Left ventricle myocardium superior (tissue), 1 donor: ENCODE results near the gene LAMC2. TPM values are rescaled to one million over a fixed set of nuclear protein-coding genes. Genes with fewer than 3 reads are reported as not detected.

Experiments
- ATAC-seq: fragments of 200-7000 bp; cut with Tn5 transposase; one replicate; pipeline ENCODE4 v1.9.1; 2020; ENCODE audit warnings: mild to moderate bottlenecking, moderate library complexity
- DNase-seq: peaks from one replicate; pipeline ENCODE4 v3.0.0-alpha.2; 2020
- intact Hi-C: fragments of 100-400 bp; cut with micrococcal nuclease; formaldehyde crosslinking; loops from one replicate; pipeline ENCODE4 v1.11.0; 2022
- total RNA-seq: library from RNA; stranded (reverse); fragmentation: NEBNext Ultra II Directional; extraction: Animal tissue kit (Norgen Biotek cat#: 25700); gene quantifications from one replicate; pipeline ENCODE4 v1.2.1, GENCODE V29; 2021
- donor health status: DM: no; HTN: yes; CAD: no; lungs with severe emphysema.

The LAMC2 gene
- total RNA-seq, 1 donor from 2014 or later = 3.7 TPM

GRCh38 chr1:183205196-183205781 lies 19.2 kb downstream of the LAMC2 start:
- no peak for DNase-seq
- peak; percentile 59 for ATAC-seq
- intact Hi-C loops = no loop called here

GRCh38 chr1:183206538-183207122 lies 20.6 kb downstream of the LAMC2 start:
- no peak for DNase-seq
- intact Hi-C loops = no loop called here
- no peak for ATAC-seq

GRCh38 chr1:183209533-183210158 lies 23.6 kb downstream of the LAMC2 start:
- DNase-seq = no peak
- intact Hi-C loops = no loop called here
- ATAC-seq = peak; percentile 38

- ATAC-seq = no peak
- intact Hi-C loops = no loop called here
- no peak for DNase-seq
Observed at GRCh38 chr1:183210681-183211080, 24.6 kb downstream of the LAMC2 start.

GRCh38 chr1:183212870-183213269 lies 26.8 kb downstream of the LAMC2 start:
- intact Hi-C loops = no loop called here
- DNase-seq (no peak), ATAC-seq (no peak)

- intact Hi-C loops = no loop called here
- no peak for ATAC-seq
Observed at GRCh38 chr1:183214021-183214970, 28.2 kb downstream of the LAMC2 start.

GRCh38 chr1:183215076-183215720 lies 29.1 kb downstream of the LAMC2 start:
- no peak for DNase-seq
- intact Hi-C loops = no loop called here
- no peak for ATAC-seq

More at GRCh38 chr1:183214021-183214970, 28.2 kb downstream of the LAMC2 start:
- no peak for DNase-seq

- ATAC-seq (no peak), DNase-seq (no peak)
- intact Hi-C loops = no loop called here
Observed at GRCh38 chr1:183215936-183216335, 29.9 kb downstream of the LAMC2 start.

- ATAC-seq (peak; percentile 91), DNase-seq (peak; percentile 83)
- intact Hi-C loops = no loop called here
Observed at GRCh38 chr1:183218027-183218618, 32.1 kb downstream of the LAMC2 start.

- DNase-seq (no peak), ATAC-seq (peak; percentile 75)
- intact Hi-C loops = no loop called here
Observed at GRCh38 chr1:183218971-183219615, 33.0 kb downstream of the LAMC2 start.

- no peak for ATAC-seq
- intact Hi-C loops = loop anchor here (10.0 kb wide), 1 partner anchor 255 kb away; no protein-coding TSS in a partner anchor
Observed at GRCh38 chr1:183219616-183220009, 33.5 kb downstream of the LAMC2 start.

GRCh38 chr1:183222909-183223308 lies 36.8 kb downstream of the LAMC2 start:
- intact Hi-C loops = loop anchor here (10.0 kb wide), 1 partner anchor 258 kb away; no protein-coding TSS in a partner anchor
- no peak for DNase-seq
- ATAC-seq = no peak

More at GRCh38 chr1:183219616-183220009, 33.5 kb downstream of the LAMC2 start:
- DNase-seq = no peak

GRCh38 chr1:183223467-183223866 lies 37.4 kb downstream of the LAMC2 start:
- no peak for ATAC-seq

GRCh38 chr1:183226361-183226760 lies 40.3 kb downstream of the LAMC2 start:
- no peak for DNase-seq
- ATAC-seq = no peak
- intact Hi-C loops = loop anchor here (10.0 kb wide), 1 partner anchor 262 kb away; no protein-coding TSS in a partner anchor

More at GRCh38 chr1:183223467-183223866, 37.4 kb downstream of the LAMC2 start:
- DNase-seq = no peak
- intact Hi-C loops = loop anchor here (10.0 kb wide), 1 partner anchor 259 kb away; no protein-coding TSS in a partner anchor

- DNase-seq (no peak), ATAC-seq (no peak)
- intact Hi-C loops = loop anchor here (10.0 kb wide), 1 partner anchor 262 kb away; no protein-coding TSS in a partner anchor
Observed at GRCh38 chr1:183226963-183227362, 40.9 kb downstream of the LAMC2 start.

GRCh38 chr1:183227422-183228346 lies 41.6 kb downstream of the LAMC2 start:
- DNase-seq = peak; percentile 52
- peak; percentile 77 for ATAC-seq
- intact Hi-C loops = loop anchor here (10.0 kb wide), 1 partner anchor 263 kb away; no protein-coding TSS in a partner anchor
